PFSK-1 (cell line): ENCODE results near the gene CD200. TPM values are rescaled to one million over a fixed set of nuclear protein-coding genes. Genes with fewer than 3 reads are reported as not detected.

Experiments
- FOXP2 ChIP-seq: optimal IDR thresholded peaks from 2 replicates; pipeline ENCODE3; 2011; ENCODE audit warnings: borderline replicate concordance, control low read depth, inconsistent platforms; ENCODE audit not compliant: insufficient read depth; ENCODE audit errors: extremely low read length, extremely low read depth
- POLR2AphosphoS5 ChIP-seq: IDR thresholded peaks from 2 replicates; pipeline ENCODE4 v1.6.1; 2012; ENCODE audit warnings: low read depth, mild to moderate bottlenecking, control low read depth, low read length, moderate library complexity
- SIN3A ChIP-seq: IDR thresholded peaks from 2 replicates; pipeline ENCODE4 v1.6.1; 2012; ENCODE audit warnings: mild to moderate bottlenecking, low read length, moderate library complexity, borderline replicate concordance; ENCODE audit not compliant: insufficient read depth
- TAF1 ChIP-seq: IDR thresholded peaks from 2 replicates; pipeline ENCODE4 v1.6.1; 2012; ENCODE audit warnings: low read length, control low read depth, borderline replicate concordance; ENCODE audit not compliant: insufficient read depth
- polyA plus RNA-seq: library from polyadenylated mRNA; unstranded; fragments of >200 nt; gene quantifications from one replicate; pipeline ENCODE4 v1.2.1, GENCODE V29; 2012; ENCODE audit warnings: low read depth, missing spikeins; ENCODE audit not compliant: insufficient read length
- TF ChIP-seq, protein P1 (sequence below), 2 experiments: IDR thresholded peaks; 2 replicates each; pipeline versions ENCODE4 v1.6.1 to v1.8.0; 2011 to 2012; ENCODE audit warnings: low read depth in 2 of 2, low read length in 2 of 2, control low read depth in 1 of 2, inconsistent platforms in 1 of 2, mild to moderate bottlenecking in 1 of 2, moderate library complexity in 1 of 2; ENCODE audit not compliant: insufficient read depth in 1 of 2

The CD200 gene
- not detected for polyA plus RNA-seq

DNA sequence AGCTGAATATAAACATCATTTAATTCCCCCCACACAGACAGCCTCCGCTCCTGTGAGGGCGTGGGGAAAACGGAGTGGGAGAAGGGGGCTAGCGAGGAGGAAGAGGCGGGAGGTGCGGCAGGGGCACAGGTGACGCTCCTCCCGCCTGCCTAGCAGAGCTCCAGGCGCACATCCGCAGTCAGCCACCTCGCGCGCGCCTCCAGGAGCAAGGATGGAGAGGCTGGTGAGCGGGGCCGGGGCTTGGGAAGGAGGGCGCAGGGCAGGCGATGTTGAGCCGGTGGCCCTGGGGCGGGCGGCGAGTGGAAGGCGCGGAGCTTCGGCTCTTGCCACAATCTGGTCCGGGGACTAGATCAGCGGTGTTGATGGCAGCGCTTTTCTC lies at the start of gene CD200:
CD200 (plus strand) TSS at position 155 of the 379 bp plus-strand sequence; CDS start at position 212, 57 bp downstream.
- no peak for TF ChIP-seq SIN3A
- TF ChIP-seq, protein P1, sequence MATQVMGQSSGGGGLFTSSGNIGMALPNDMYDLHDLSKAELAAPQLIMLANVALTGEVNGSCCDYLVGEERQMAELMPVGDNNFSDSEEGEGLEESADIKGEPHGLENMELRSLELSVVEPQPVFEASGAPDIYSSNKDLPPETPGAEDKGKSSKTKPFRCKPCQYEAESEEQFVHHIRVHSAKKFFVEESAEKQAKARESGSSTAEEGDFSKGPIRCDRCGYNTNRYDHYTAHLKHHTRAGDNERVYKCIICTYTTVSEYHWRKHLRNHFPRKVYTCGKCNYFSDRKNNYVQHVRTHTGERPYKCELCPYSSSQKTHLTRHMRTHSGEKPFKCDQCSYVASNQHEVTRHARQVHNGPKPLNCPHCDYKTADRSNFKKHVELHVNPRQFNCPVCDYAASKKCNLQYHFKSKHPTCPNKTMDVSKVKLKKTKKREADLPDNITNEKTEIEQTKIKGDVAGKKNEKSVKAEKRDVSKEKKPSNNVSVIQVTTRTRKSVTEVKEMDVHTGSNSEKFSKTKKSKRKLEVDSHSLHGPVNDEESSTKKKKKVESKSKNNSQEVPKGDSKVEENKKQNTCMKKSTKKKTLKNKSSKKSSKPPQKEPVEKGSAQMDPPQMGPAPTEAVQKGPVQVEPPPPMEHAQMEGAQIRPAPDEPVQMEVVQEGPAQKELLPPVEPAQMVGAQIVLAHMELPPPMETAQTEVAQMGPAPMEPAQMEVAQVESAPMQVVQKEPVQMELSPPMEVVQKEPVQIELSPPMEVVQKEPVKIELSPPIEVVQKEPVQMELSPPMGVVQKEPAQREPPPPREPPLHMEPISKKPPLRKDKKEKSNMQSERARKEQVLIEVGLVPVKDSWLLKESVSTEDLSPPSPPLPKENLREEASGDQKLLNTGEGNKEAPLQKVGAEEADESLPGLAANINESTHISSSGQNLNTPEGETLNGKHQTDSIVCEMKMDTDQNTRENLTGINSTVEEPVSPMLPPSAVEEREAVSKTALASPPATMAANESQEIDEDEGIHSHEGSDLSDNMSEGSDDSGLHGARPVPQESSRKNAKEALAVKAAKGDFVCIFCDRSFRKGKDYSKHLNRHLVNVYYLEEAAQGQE (IDR thresholded peaks at IDR 0.05; ENCODE audit: insufficient read depth in 1 of 2, low read depth in 2 of 2, low read length in 2 of 2): no peak
- TF ChIP-seq POLR2AphosphoS5: no peak
- TF ChIP-seq TAF1: no peak

GRCh38 chr3:112289011-112289410 lies 43.9 kb upstream of the CD200 start:
- TF ChIP-seq TAF1 (no peak), FOXP2 (no peak), SIN3A (no peak)
- TF ChIP-seq, protein P1 (IDR thresholded peaks at IDR 0.05; ENCODE audit: insufficient read depth in 1 of 2, low read depth in 2 of 2, low read length in 2 of 2): no peak

GRCh38 chr3:112293368-112294321 lies 39.3 kb upstream of the CD200 start, which contains the start of gene SLC9C1:
Gene SLC9C1 (minus strand): TSS chr3:112294216. CDS start chr3:112286791, 7,425 bp downstream.
- TF ChIP-seq SIN3A: no peak
- TF ChIP-seq FOXP2: no peak
- TF ChIP-seq POLR2AphosphoS5: no peak
- TF ChIP-seq TAF1: no peak
- TF ChIP-seq, protein P1 (IDR thresholded peaks at IDR 0.05; ENCODE audit: insufficient read depth in 1 of 2, low read depth in 2 of 2, low read length in 2 of 2): no peak

GRCh38 chr3:112297714-112298113 lies 35.2 kb upstream of the CD200 start:
- TF ChIP-seq SIN3A: no peak
- TF ChIP-seq POLR2AphosphoS5: no peak
- TF ChIP-seq FOXP2: no peak
- TF ChIP-seq, protein P1 (IDR thresholded peaks at IDR 0.05; ENCODE audit: insufficient read depth in 1 of 2, low read depth in 2 of 2, low read length in 2 of 2): no peak
- no peak for TF ChIP-seq TAF1

- TF ChIP-seq TAF1 (no peak), POLR2AphosphoS5 (no peak), FOXP2 (no peak), SIN3A (no peak)
- TF ChIP-seq, protein P1 (IDR thresholded peaks at IDR 0.05; ENCODE audit: insufficient read depth in 1 of 2, low read depth in 2 of 2, low read length in 2 of 2): no peak
Observed at GRCh38 chr3:112298781-112299180, 34.2 kb upstream of the CD200 start.
